GM23248 (cell line): ENCODE measurements around the gene DHRS1. TPM values are rescaled to one million over a fixed set of nuclear protein-coding genes. Genes with fewer than 3 reads are reported as not detected.

Experiments
- DNase-seq: peaks from one replicate; pipeline ENCODE4 v3.0.0-alpha.2; 2015
- H2AFZ ChIP-seq: fragments of 200-600 bp; sonication (generic); 2 replicates; pipeline ENCODE4 v1.6.1; 2016; ENCODE audit warnings: antibody characterized with exemption
- H3F3A ChIP-seq: fragments of 200-600 bp; sonication (generic); 2 replicates; pipeline ENCODE4 v1.6.1; 2016; ENCODE audit warnings: mild to moderate bottlenecking, antibody characterized with exemption, mixed run types; ENCODE audit not compliant: insufficient read depth
- H3K27ac ChIP-seq: fragments of 200-600 bp; sonication (generic); 2 replicates; pipeline ENCODE4 v1.5.1; 2016; ENCODE audit warnings: mild to moderate bottlenecking
- H3K27me3 ChIP-seq: fragments of 200-600 bp; sonication (generic); replicated peaks from 2 replicates; pipeline ENCODE4 v1.6.1; 2016; ENCODE audit warnings: mild to moderate bottlenecking; ENCODE audit not compliant: insufficient read depth
- H3K36me3 ChIP-seq: fragments of 200-600 bp; sonication (generic); 2 replicates; pipeline ENCODE4 v1.6.1; 2016; ENCODE audit warnings: low read depth, mild to moderate bottlenecking
- H3K4me1 ChIP-seq: fragments of 200-600 bp; sonication (generic); 2 replicates; pipeline ENCODE4 v1.6.1; 2016; ENCODE audit warnings: mild to moderate bottlenecking; ENCODE audit not compliant: insufficient read depth
- H3K4me2 ChIP-seq: fragments of 200-600 bp; sonication (generic); one replicate; pipeline ENCODE4 v1.6.1; 2016; ENCODE audit warnings: mild to moderate bottlenecking; ENCODE audit not compliant: unreplicated experiment
- H3K4me3 ChIP-seq: fragments of 200-600 bp; sonication (generic); 2 replicates; pipeline ENCODE4 v1.5.1; 2016; ENCODE audit warnings: mild to moderate bottlenecking
- H3K79me2 ChIP-seq: fragments of 200-600 bp; sonication (generic); 2 replicates; pipeline ENCODE4 v1.6.1; 2016; ENCODE audit warnings: mild to moderate bottlenecking; ENCODE audit not compliant: insufficient read depth
- H3K9ac ChIP-seq: fragments of 200-600 bp; sonication (generic); 2 replicates; pipeline ENCODE4 v1.6.1; 2016; ENCODE audit warnings: mild to moderate bottlenecking
- H3K9me2 ChIP-seq: fragments of 200-600 bp; sonication (generic); 2 replicates; pipeline ENCODE4 v1.6.1; 2016; ENCODE audit warnings: mixed run types, mild to moderate bottlenecking, moderate library complexity; ENCODE audit not compliant: insufficient read depth
- H3K9me3 ChIP-seq: fragments of 200-600 bp; sonication (generic); one replicate; pipeline ENCODE4 v1.6.1; 2017; ENCODE audit warnings: low read depth
- H4K20me1 ChIP-seq: fragments of 200-600 bp; sonication (generic); 2 replicates; pipeline ENCODE4 v1.6.0; 2016; ENCODE audit not compliant: insufficient read depth
- EZH2 ChIP-seq: fragments of 200-600 bp; sonication (generic); IDR thresholded peaks from 2 replicates; pipeline ENCODE4 v1.6.1; 2018; ENCODE audit warnings: antibody characterized with exemption, mild to moderate bottlenecking; ENCODE audit not compliant: insufficient read depth, poor library complexity, severe bottlenecking
- EZH2phosphoT487 ChIP-seq: fragments of 200-600 bp; sonication (generic); IDR thresholded peaks from 2 replicates; pipeline ENCODE4 v1.6.1; 2018; ENCODE audit warnings: antibody characterized with exemption, moderate library complexity, mild to moderate bottlenecking, low read depth; ENCODE audit not compliant: insufficient read depth
- WGBS, 2 experiments: methylation state at CpG; one replicate each; pipeline ENCODE4 v1.1.6; 2015 to 2017; ENCODE audit warnings: low lambda C conversion rate in 2 of 2, low coverage in 1 of 2; ENCODE audit errors: missing lambda C conversion rate in 2 of 2; 5-methylcytosine and 5-hydroxymethylcytosine counted together
- in situ Hi-C: fragments of 300-500 bp; cut with MboI; formaldehyde crosslinking; loops from 2 replicates; pipeline ENCODE4 v1.15.0; 2020
- polyA plus RNA-seq: library from polyadenylated mRNA; unstranded; fragments of >200 nt; fragmentation: Nextera tagmentation; extraction: Ambion mirVana; gene quantifications from 2 replicates; pipeline ENCODE4 v1.2.1, GENCODE V29; 2016
- total RNA-seq: library from RNA; depleted of rRNA; stranded (reverse); fragments of >200 nt; shearing (Covaris generic); gene quantifications from 2 replicates; pipeline ENCODE4 v1.2.3, GENCODE V29; 2014; rRNA removed

Gene DHRS1
- total RNA-seq (12.8 and 32.1 TPM in 2 replicates), polyA plus RNA-seq (31.0 and 34.7 TPM in 2 replicates)

GRCh38 chr14:24299255-24300191, at the start of gene DHRS1, which contains the start of gene NOP9:
Gene DHRS1, minus strand, starts transcription at chr14:24299780. Its CDS starts 674 bp downstream, at chr14:24299106.
Gene NOP9, plus strand, starts transcription at chr14:24299850. Its CDS starts 105 bp downstream, at chr14:24299955.
- DNase-seq: peak; percentile 94
- peak within 1 kb of the TSS; percentile 86 for H3K27ac ChIP-seq
- H3K4me1 ChIP-seq: peaks cover 17% of the 10 kb centered on the region
- TF ChIP-seq EZH2phosphoT487 (no peak), EZH2 (no peak)
- H2AFZ ChIP-seq: peak within 1 kb of the TSS; percentile 97
- in situ Hi-C loops: loop anchor here (10.0 kb wide), 1 partner anchor 55 kb away; the partner anchor contains the start of gene TINF2
- H3K36me3 ChIP-seq: peaks cover 18% of the 10 kb centered on the region; the same call in 1 of the 2 replicates
- H3K9me2 ChIP-seq: no peaks in the 10 kb centered on the region
- peak within 1 kb of the TSS; percentile 95 for H3K9ac ChIP-seq
- no peaks in the 10 kb centered on the region for H3K9me3 ChIP-seq
- H3F3A ChIP-seq: peaks cover 23% of the 10 kb centered on the region; the same call in 1 of the 2 replicates
- H3K4me2 ChIP-seq: peak within 1 kb of the TSS; percentile 94
- 1 to 2% methylated on average over 65 to 67 of the region's 75 CpGs for WGBS, 2 experiments
- peaks cover 26% of the 10 kb centered on the region for H3K79me2 ChIP-seq
- H4K20me1 ChIP-seq: no peaks in the 10 kb centered on the region
- no peaks in the 10 kb centered on the region for H3K27me3 ChIP-seq
- H3K4me3 ChIP-seq: peak within 1 kb of the TSS; percentile 95

GRCh38 chr14:24348186-24348585, 48.6 kb upstream of the DHRS1 start:
- Histone ChIP-seq H3K9me3 (no peaks in the 10 kb centered on the region), H3F3A (peaks cover 12% of the 10 kb centered on the region), H3K79me2 (no peaks in the 10 kb centered on the region), H4K20me1 (no peaks in the 10 kb centered on the region), H2AFZ (no peak overlapping the region), H3K4me3 (no peak overlapping the region), H3K4me1 (peaks cover 15% of the 10 kb centered on the region), H3K27me3 (no peaks in the 10 kb centered on the region), H3K9me2 (no peaks in the 10 kb centered on the region), H3K36me3 (no peaks in the 10 kb centered on the region), H3K27ac (no peak overlapping the region), H3K4me2 (no peak overlapping the region), H3K9ac (no peak overlapping the region)
- DNase-seq: no peak
- WGBS, 2 experiments: 96% methylated on average over 2 of the region's 2 CpGs
- no peak for TF ChIP-seq EZH2
- TF ChIP-seq EZH2phosphoT487: no peak
- in situ Hi-C loops: no loop called here

GRCh38 chr14:24347134-24347533, 47.6 kb upstream of the DHRS1 start:
- Histone ChIP-seq H3K4me2 (no peak overlapping the region), H3K36me3 (no peaks in the 10 kb centered on the region), H3K4me3 (no peak overlapping the region), H3K9ac (no peak overlapping the region), H3K9me3 (no peaks in the 10 kb centered on the region), H3K9me2 (no peaks in the 10 kb centered on the region), H3K4me1 (peaks cover 11% of the 10 kb centered on the region), H3K79me2 (no peaks in the 10 kb centered on the region), H3F3A (peaks cover 11% of the 10 kb centered on the region), H3K27ac (no peak overlapping the region), H4K20me1 (no peaks in the 10 kb centered on the region), H3K27me3 (no peaks in the 10 kb centered on the region), H2AFZ (no peak overlapping the region)
- TF ChIP-seq EZH2 (no peak), EZH2phosphoT487 (no peak)
- whole genome bisulfite sequencing, 2 experiments: 40 to 41% methylated on average over 1 of the region's 1 CpG
- in situ Hi-C loops: no loop called here
- no peak for DNase-seq

- Histone ChIP-seq H3K4me2 (no peak overlapping the region), H3K27ac (no peak overlapping the region), H3K9ac (no peak overlapping the region), H3F3A (no peaks in the 10 kb centered on the region), H3K79me2 (no peaks in the 10 kb centered on the region), H2AFZ (no peak overlapping the region), H3K36me3 (no peaks in the 10 kb centered on the region), H4K20me1 (no peaks in the 10 kb centered on the region), H3K4me3 (no peak overlapping the region), H3K4me1 (no peaks in the 10 kb centered on the region), H3K9me3 (no peaks in the 10 kb centered on the region), H3K9me2 (no peaks in the 10 kb centered on the region), H3K27me3 (no peaks in the 10 kb centered on the region)
- peak; percentile 39 for DNase-seq
- 80 to 81% methylated on average over 7 of the region's 7 CpGs for WGBS, 2 experiments
- no peak for TF ChIP-seq EZH2phosphoT487
- no peak for TF ChIP-seq EZH2
- in situ Hi-C loops: no loop called here
Observed at GRCh38 chr14:24343795-24344660, 44.4 kb upstream of the DHRS1 start.
